GM19455 (cell line): ENCODE data around the gene SLC24A3.

Source experiments
- ATAC-seq: cut with Tn5 transposase; IDR thresholded peaks from one replicate; pipeline ENCODE4 v1.9.1; 2021; ENCODE audit not compliant: unreplicated experiment

SLC24A3 gene

GRCh38 chr20:19493794-19494495, 281.5 kb downstream of the SLC24A3 start:
- no peak for ATAC-seq

- no peak for ATAC-seq
Observed at GRCh38 chr20:19495905-19496703, 283.7 kb downstream of the SLC24A3 start.

- no peak for ATAC-seq
Observed at GRCh38 chr20:19497064-19497463, 284.6 kb downstream of the SLC24A3 start.

GRCh38 chr20:19498756-19499155, 286.3 kb downstream of the SLC24A3 start:
- ATAC-seq = no peak

GRCh38 chr20:19501476-19502115, 289.2 kb downstream of the SLC24A3 start:
- no peak for ATAC-seq

GRCh38 chr20:19502169-19502568, 289.7 kb downstream of the SLC24A3 start:
- no peak for ATAC-seq

- ATAC-seq = no peak
Observed at GRCh38 chr20:19504251-19504650, 291.8 kb downstream of the SLC24A3 start.

GRCh38 chr20:19506021-19506420, 293.6 kb downstream of the SLC24A3 start:
- ATAC-seq = no peak

- no peak for ATAC-seq
Observed at GRCh38 chr20:19508449-19508848, 296.0 kb downstream of the SLC24A3 start.

- ATAC-seq = no peak
Observed at GRCh38 chr20:19510611-19511010, 298.2 kb downstream of the SLC24A3 start.

- ATAC-seq = no peak
Observed at GRCh38 chr20:19511931-19512330, 299.5 kb downstream of the SLC24A3 start.

GRCh38 chr20:19512886-19513677, 300.6 kb downstream of the SLC24A3 start:
- ATAC-seq = no peak

- no peak for ATAC-seq
Observed at GRCh38 chr20:19515074-19515473, 302.6 kb downstream of the SLC24A3 start.

GRCh38 chr20:19519466-19519865, 307.0 kb downstream of the SLC24A3 start:
- ATAC-seq = no peak

- ATAC-seq = no peak
Observed at GRCh38 chr20:19520261-19520660, 307.8 kb downstream of the SLC24A3 start.

- no peak for ATAC-seq
Observed at GRCh38 chr20:19522071-19522801, 309.8 kb downstream of the SLC24A3 start.

GRCh38 chr20:19522836-19523590, 310.6 kb downstream of the SLC24A3 start:
- ATAC-seq = no peak

GRCh38 chr20:19524691-19525090, 312.2 kb downstream of the SLC24A3 start:
- no peak for ATAC-seq

GRCh38 chr20:19527509-19527908, 315.1 kb downstream of the SLC24A3 start:
- ATAC-seq = no peak
